CD4-positive, alpha-beta T cell (primary cell): ENCODE results near the gene TTLL11. TPM values are rescaled to one million over a fixed set of nuclear protein-coding genes. Genes with fewer than 3 reads are reported as not detected.

Experiments
- ATAC-seq: fragments of 200-7000 bp; cut with Tn5 transposase; one replicate; pipeline ENCODE4 v1.10.0; 2022; ENCODE audit warnings: mild to moderate bottlenecking; ENCODE audit not compliant: poor library complexity
- CTCF ChIA-PET: fragments of 350-600 bp; sonication (Branson Sonifier 250); formaldehyde crosslinking; loops from one replicate; lab custom pipeline; 2021; ENCODE audit warnings: antibody characterized with exemption, inconsistent platforms; lab: Charles Lee
- POLR2A ChIA-PET: fragments of 350-600 bp; sonication (Branson Sonifier 250); formaldehyde crosslinking; loops from one replicate; lab custom pipeline; 2021; ENCODE audit warnings: antibody characterized with exemption, inconsistent platforms; lab: Charles Lee
- DNase-seq, 14 experiments: peaks; one replicate each; pipeline ENCODE4 v3.0.0-alpha.2; 2013 to 2020; ENCODE audit warnings: mixed read lengths in 2 of 14
- H3K27ac ChIP-seq, 2 donors: one replicate each; pipeline versions ENCODE4 v1.5.1 to v1.7.0; 2013; ENCODE audit warnings: low read length in 2 of 2, low read depth in 1 of 2, mild to moderate bottlenecking in 1 of 2
- H3K27me3 ChIP-seq, 2 experiments: 1 replicate in 1 of 2; 2 replicates in 1 of 2; pipeline versions ENCODE4 v1.6.1 to v1.7.0; 2013; ENCODE audit warnings: low read length in 2 of 2, control low read depth in 1 of 2, mild to moderate bottlenecking in 1 of 2, moderate library complexity in 1 of 2; ENCODE audit not compliant: insufficient read depth in 2 of 2, control insufficient read depth in 1 of 2
- H3K36me3 ChIP-seq: one replicate; pipeline ENCODE4 v1.6.1; 2013; ENCODE audit warnings: low read length, control low read depth; ENCODE audit not compliant: insufficient read depth
- H3K4me1 ChIP-seq: one replicate; pipeline ENCODE4 v1.6.1; 2013; ENCODE audit warnings: low read length, control low read depth; ENCODE audit not compliant: insufficient read depth
- H3K4me3 ChIP-seq: one replicate; pipeline ENCODE4 v1.5.1; 2013; ENCODE audit warnings: mild to moderate bottlenecking, low read length, moderate library complexity
- H3K9me3 ChIP-seq, 2 experiments: 1 replicate in 1 of 2; 2 replicates in 1 of 2; pipeline versions ENCODE4 v1.6.1 to v1.7.0; 2013; ENCODE audit warnings: low read length in 2 of 2, mild to moderate bottlenecking in 2 of 2, control low read depth in 1 of 2, moderate library complexity in 1 of 2; ENCODE audit not compliant: control insufficient read depth in 1 of 2, insufficient read depth in 1 of 2
- H3K27ac Mint-ChIP-seq: one replicate; pipeline ENCODE4 v1.8.0; 2020; ENCODE audit warnings: mixed read lengths
- H3K27me3 Mint-ChIP-seq: one replicate; pipeline ENCODE4 v1.8.0; 2021; ENCODE audit warnings: mixed read lengths
- H3K36me3 Mint-ChIP-seq: one replicate; pipeline ENCODE4 v1.8.0; 2021; ENCODE audit warnings: low read depth, mixed read lengths
- H3K4me1 Mint-ChIP-seq: one replicate; pipeline ENCODE4 v1.8.0; 2021; ENCODE audit warnings: low read depth, mixed read lengths
- H3K4me3 Mint-ChIP-seq: one replicate; pipeline ENCODE4 v1.8.0; 2020; ENCODE audit warnings: mild to moderate bottlenecking, mixed read lengths
- H3K9me3 Mint-ChIP-seq: one replicate; pipeline ENCODE4 v1.8.0; 2020; ENCODE audit warnings: mixed read lengths
- CTCF ChIP-seq: fragments of 200-600 bp; IDR thresholded peaks from one replicate; pipeline ENCODE4 v1.8.0; 2022; ENCODE audit warnings: antibody characterized with exemption, mild to moderate bottlenecking
- intact Hi-C, 2 experiments: fragments of 100-400 bp; cut with DNase I in 1 of 2; cut with micrococcal nuclease in 1 of 2; formaldehyde crosslinking; loops; one replicate each; pipeline versions ENCODE4 v1.15.1 to v1.9.0; 2023 to 2025; cut with DNase I, micrococcal nuclease
- total RNA-seq, 174 experiments: library from RNA in 2 of 174; stranded (reverse) in 2 of 174; gene quantifications; one replicate each; pipeline ENCODE4 v1.2.3 and lab custom pipeline; 2021 to 2026

TTLL11 gene
- total RNA-seq, 2 experiments from 2014 or later: 1.6 to 2.3 TPM

GRCh38 chr9:121841771-121842611, 251.1 kb downstream of the TTLL11 start:
- DNase-seq (no peak), ATAC-seq (no peak)
- CTCF ChIA-PET: no interaction called here
- H3K9me3 Mint-ChIP-seq: peaks cover 7% of the 10 kb centered on the region
- H3K27me3 Mint-ChIP-seq: no peaks in the 10 kb centered on the region
- Histone ChIP-seq H3K9me3 (peaks cover 0 to 4% of the 10 kb centered on the region in 2 experiments), H3K4me1 (no peaks in the 10 kb centered on the region), H3K27me3 (peaks cover 0 to 2% of the 10 kb centered on the region in 2 experiments), H3K4me3 (no peak overlapping the region), H3K27ac (no peak overlapping the region), H3K36me3 (no peaks in the 10 kb centered on the region)
- POLR2A ChIA-PET: no interaction called here
- no peak overlapping the region for H3K27ac Mint-ChIP-seq
- no peaks in the 10 kb centered on the region for H3K4me1 Mint-ChIP-seq
- H3K4me3 Mint-ChIP-seq: no peak overlapping the region
- TF ChIP-seq CTCF: no peak
- intact Hi-C loops: no loop called here
- H3K36me3 Mint-ChIP-seq: no peaks in the 10 kb centered on the region

- Mint-ChIP-seq H3K4me1 (no peaks in the 10 kb centered on the region), H3K9me3 (peaks cover 3% of the 10 kb centered on the region), H3K27ac (no peak overlapping the region), H3K36me3 (no peaks in the 10 kb centered on the region), H3K27me3 (no peaks in the 10 kb centered on the region), H3K4me3 (no peak overlapping the region)
- Histone ChIP-seq H3K9me3 (no peaks in the 10 kb centered on the region), H3K27me3 (peaks cover 0 to 2% of the 10 kb centered on the region in 2 experiments), H3K4me1 (no peaks in the 10 kb centered on the region), H3K36me3 (no peaks in the 10 kb centered on the region), H3K27ac (no peak overlapping the region), H3K4me3 (no peak overlapping the region)
- intact Hi-C loops: no loop called here
- ChIA-PET CTCF (no interaction called here), POLR2A (no interaction called here)
- TF ChIP-seq CTCF: no peak
- no peak for DNase-seq
- ATAC-seq: no peak
Measured at GRCh38 chr9:121840838-121841760, 252.0 kb downstream of the TTLL11 start.

GRCh38 chr9:121839726-121840500, 253.2 kb downstream of the TTLL11 start:
- intact Hi-C loops: no loop called here
- no peak for DNase-seq

More at GRCh38 chr9:121839726-121840500, 253.2 kb downstream of the TTLL11 start:
- Mint-ChIP-seq H3K27ac (no peak overlapping the region), H3K9me3 (no peaks in the 10 kb centered on the region), H3K27me3 (no peaks in the 10 kb centered on the region), H3K36me3 (no peaks in the 10 kb centered on the region), H3K4me1 (no peaks in the 10 kb centered on the region), H3K4me3 (no peak overlapping the region)
- TF ChIP-seq CTCF: no peak
- no peaks in the 10 kb centered on the region for H3K4me1 ChIP-seq
- H3K27ac ChIP-seq: no peak overlapping the region
- ChIA-PET CTCF (no interaction called here), POLR2A (no interaction called here)
- H3K9me3 ChIP-seq: no peaks in the 10 kb centered on the region
- H3K4me3 ChIP-seq: no peak overlapping the region
- H3K27me3 ChIP-seq: peaks cover 0 to 2% of the 10 kb centered on the region in 2 experiments
- ATAC-seq: no peak
- H3K36me3 ChIP-seq: no peaks in the 10 kb centered on the region
